HG03521 (cell line): ENCODE measurements around the gene COL6A1.
"Not testable (repeated sequence)": the region's sequence is repeated elsewhere in the genome, so short reads cannot be mapped to it uniquely, and the experiment has no call there.

Experiments
- ATAC-seq: cut with Tn5 transposase; IDR thresholded peaks from one replicate; pipeline ENCODE4 v1.9.1; 2021; ENCODE audit warnings: mild to moderate bottlenecking, moderate library complexity; ENCODE audit not compliant: unreplicated experiment

Gene COL6A1

GRCh38 chr21:45945868-45946210, 35.7 kb upstream of the COL6A1 start:
- no peak for ATAC-seq

- no peak for ATAC-seq
Observed at GRCh38 chr21:45947296-45947695, 34.3 kb upstream of the COL6A1 start.

- ATAC-seq, result no peak
Observed at GRCh38 chr21:45947716-45948255, 33.8 kb upstream of the COL6A1 start.

GRCh38 chr21:45948576-45949141, 32.9 kb upstream of the COL6A1 start:
- no peak for ATAC-seq

- no peak for ATAC-seq
Observed at GRCh38 chr21:45949928-45950739, 31.4 kb upstream of the COL6A1 start.

- ATAC-seq, result no peak
Observed at GRCh38 chr21:45950740-45951515, 30.6 kb upstream of the COL6A1 start.

GRCh38 chr21:45951676-45952075, 29.9 kb upstream of the COL6A1 start:
- no peak for ATAC-seq

- not testable (repeated sequence) for ATAC-seq
Observed at GRCh38 chr21:45952527-45952926, 29.0 kb upstream of the COL6A1 start.

- no peak for ATAC-seq
Observed at GRCh38 chr21:45952974-45953373, 28.6 kb upstream of the COL6A1 start.

- no peak for ATAC-seq
Observed at GRCh38 chr21:45954261-45954660, 27.3 kb upstream of the COL6A1 start.

GRCh38 chr21:45954921-45955320, 26.6 kb upstream of the COL6A1 start:
- no peak for ATAC-seq

- ATAC-seq, result no peak
Observed at GRCh38 chr21:45957551-45957950, 24.0 kb upstream of the COL6A1 start.

GRCh38 chr21:45957981-45958600, 23.5 kb upstream of the COL6A1 start:
- ATAC-seq, result no peak

- no peak for ATAC-seq
Observed at GRCh38 chr21:45959182-45959581, 22.4 kb upstream of the COL6A1 start.

GRCh38 chr21:45959779-45960390, 21.7 kb upstream of the COL6A1 start:
- ATAC-seq, result no peak

GRCh38 chr21:45961408-45961807, 20.2 kb upstream of the COL6A1 start:
- ATAC-seq, result not testable (repeated sequence)

- ATAC-seq, result no peak
Observed at GRCh38 chr21:45962531-45963231, 18.9 kb upstream of the COL6A1 start.

GRCh38 chr21:45963232-45963570, 18.4 kb upstream of the COL6A1 start:
- no peak for ATAC-seq

GRCh38 chr21:45964649-45965048, 16.9 kb upstream of the COL6A1 start:
- no peak for ATAC-seq

- ATAC-seq, result no peak
Observed at GRCh38 chr21:45965084-45965809, 16.3 kb upstream of the COL6A1 start.
